K562 (cell line): ENCODE data around the gene ITPRIPL2. TPM values are rescaled to one million over a fixed set of nuclear protein-coding genes. Genes with fewer than 3 reads are reported as not detected.
A peak's percentile ranks its signal among the peaks of the same experiment; 100 is the strongest.

Experiments
- ATAC-seq: fragments of 200-7000 bp; cut with Tn5 transposase; 3 replicates; pipeline ENCODE4 v1.9.1; 2020; ENCODE audit warnings: moderate library complexity
- BruUV-seq: library from RNA; stranded (reverse); fragments of 400-500 nt; replicated peaks from 2 replicates; lab custom pipeline; 2021; lab: Mats Ljungman, UMichigan
- CTCF ChIA-PET: fragments of 300-600 bp; formaldehyde crosslinking; extraction: SDS; loops from one replicate; lab custom pipeline; 2021; ENCODE audit warnings: low intra/inter-chr PET ratio; lab: Yijun Ruan, JAX
- POLR2A ChIA-PET: fragments of 300-600, 350-650 bp; sonication (Branson Sonifier 250); formaldehyde crosslinking; extraction: SDS; loops from one replicate; lab custom pipeline; 2021; ENCODE audit warnings: antibody characterized with exemption, inconsistent platforms; lab: Yijun Ruan, JAX
- DNase-seq, 4 experiments: peaks; one replicate each; pipeline versions ENCODE4 v3.0.0 to v3.0.0-alpha.2; 2011 to 2018; ENCODE audit warnings: low spot score in 3 of 4, mixed read lengths in 3 of 4; ENCODE audit errors: extremely low read depth in 1 of 4
- FAIRE-seq: peaks from 2 replicates; lab custom pipeline; 2011; peaks lifted over from hg19 to GRCh38; lab: Jason Lieb, UNC
- H2AFZ ChIP-seq: 2 replicates; pipeline ENCODE4 v1.6.0; 2011; ENCODE audit warnings: low read depth, low read length, control low read depth, inconsistent platforms
- H3K27ac ChIP-seq: fragments of 200-600 bp; 3 replicates; pipeline ENCODE4 v1.8.0; 2011; ENCODE audit warnings: low read depth, mild to moderate bottlenecking, control low read depth, inconsistent platforms, low read length, moderate library complexity, mixed read lengths; ENCODE audit errors: extremely low read depth
- H3K27me3 ChIP-seq, 2 experiments: fragments of 300-600 bp in 1 of 2; 2 replicates in 1 of 2; 3 replicates in 1 of 2; pipeline versions ENCODE4 v1.6.0 to v1.8.0; 2011; ENCODE audit warnings: inconsistent platforms in 2 of 2, low read length in 2 of 2, mild to moderate bottlenecking in 1 of 2, mixed read lengths in 1 of 2, moderate library complexity in 1 of 2; ENCODE audit not compliant: control insufficient read depth in 2 of 2, insufficient read depth in 2 of 2
- H3K36me3 ChIP-seq: fragments of 300-600 bp; 3 replicates; pipeline ENCODE4 v1.8.0; 2011; ENCODE audit warnings: mild to moderate bottlenecking, low read length, inconsistent platforms; ENCODE audit not compliant: control insufficient read depth, insufficient read depth
- H3K4me1 ChIP-seq, 2 experiments: fragments of 200-600 bp in 1 of 2; replicated peaks in 1 of 2; 2 replicates in 1 of 2; 3 replicates in 1 of 2; pipeline versions ENCODE4 v1.5.1 to v1.8.0; 2011; ENCODE audit warnings: inconsistent platforms in 2 of 2, low read length in 2 of 2, mild to moderate bottlenecking in 1 of 2, mixed read lengths in 1 of 2, moderate library complexity in 1 of 2; ENCODE audit not compliant: control insufficient read depth in 2 of 2, insufficient read depth in 2 of 2
- H3K4me2 ChIP-seq: 2 replicates; pipeline ENCODE4 v1.6.1; 2011; ENCODE audit warnings: low read length, control low read depth, inconsistent platforms, mixed read lengths; ENCODE audit not compliant: insufficient read depth
- H3K4me3 ChIP-seq: fragments of 200-600 bp; sonication (generic), shearing (Covaris generic); 2 replicates; pipeline ENCODE4 v1.5.1; 2016; ENCODE audit warnings: control low read depth, inconsistent platforms
- H3K79me2 ChIP-seq: fragments of 200-600 bp; 3 replicates; pipeline ENCODE4 v1.8.0; 2011; ENCODE audit warnings: low read length, inconsistent platforms; ENCODE audit not compliant: control insufficient read depth, insufficient read depth
- H3K9ac ChIP-seq, 2 experiments: 2 replicates each; pipeline versions ENCODE4 v1.6.0 to v1.6.1; 2011; ENCODE audit warnings: low read depth in 2 of 2, low read length in 2 of 2, control low read depth in 1 of 2, inconsistent platforms in 1 of 2, mild to moderate bottlenecking in 1 of 2, mixed read lengths in 1 of 2; ENCODE audit not compliant: insufficient read depth in 1 of 2
- H3K9me1 ChIP-seq: one replicate; pipeline ENCODE4 v1.6.0; 2011; ENCODE audit warnings: inconsistent platforms, mild to moderate bottlenecking, low read length, moderate library complexity; ENCODE audit not compliant: control insufficient read depth, insufficient read depth
- H3K9me3 ChIP-seq: replicated peaks from 2 replicates; pipeline ENCODE4 v1.5.1; 2011; ENCODE audit warnings: low read depth, low read length, inconsistent platforms; ENCODE audit not compliant: control insufficient read depth, insufficient read depth
- H4K20me1 ChIP-seq: replicated peaks from 2 replicates; pipeline ENCODE4 v1.6.1; 2011; ENCODE audit warnings: low read length, inconsistent platforms, mixed read lengths; ENCODE audit not compliant: control insufficient read depth, insufficient read depth
- CTBP1 ChIP-seq: fragments of 450-650 bp; IDR thresholded peaks from 2 replicates; pipeline ENCODE4 v1.6.1; 2016; ENCODE audit warnings: borderline replicate concordance
- E2F6 ChIP-seq, 2 experiments: IDR thresholded peaks; 2 replicates each; pipeline ENCODE4 v1.6.1; 2011; ENCODE audit warnings: borderline replicate concordance in 1 of 2, control low read depth in 1 of 2, low read depth in 1 of 2, low read length in 1 of 2, mild to moderate bottlenecking in 1 of 2, mixed read lengths in 1 of 2, moderate library complexity in 1 of 2; ENCODE audit not compliant: insufficient read depth in 1 of 2, insufficient read length in 1 of 2, poor library complexity in 1 of 2, severe bottlenecking in 1 of 2; ENCODE audit errors: extremely low read depth in 1 of 2
- ELF2 ChIP-seq: fragments of 250-450 bp; sonication (Bioruptor Pico); IDR thresholded peaks from 2 replicates; pipeline ENCODE4 v1.5.0; 2021; ENCODE audit warnings: mild to moderate bottlenecking
- GTF2E2 ChIP-seq: fragments of 200-800 bp; sonication (Bioruptor generic); IDR thresholded peaks from 2 replicates; pipeline ENCODE4 v1.6.1; 2016; ENCODE audit warnings: missing genetic modification characterization, missing compliant biosample characterization
- HDAC8 ChIP-seq: fragments of 450-650 bp; IDR thresholded peaks from 2 replicates; pipeline ENCODE4 v1.6.1; 2016; ENCODE audit warnings: mild to moderate bottlenecking, missing genetic modification characterization, moderate library complexity, missing compliant biosample characterization
- HINFP ChIP-seq: fragments of 450-650 bp; conservative IDR thresholded peaks from 2 replicates; pipeline ENCODE4 v1.6.1; 2016; ENCODE audit warnings: missing genetic modification characterization, low read depth, mild to moderate bottlenecking, control low read depth, missing compliant biosample characterization
- IRF9 ChIP-seq: fragments of 450-650 bp; IDR thresholded peaks from 2 replicates; pipeline ENCODE4 v1.6.1; 2016; ENCODE audit warnings: missing biosample characterization, missing genetic modification characterization
- NCOR1 ChIP-seq: fragments of 450-650 bp; IDR thresholded peaks from 2 replicates; pipeline ENCODE4 v1.6.1; 2016; ENCODE audit warnings: mild to moderate bottlenecking, moderate library complexity
- PCBP1 ChIP-seq: fragments of 200-400 bp; formaldehyde crosslinking; IDR thresholded peaks from 2 replicates; pipeline ENCODE4 v1.6.1; 2018; ENCODE audit warnings: mild to moderate bottlenecking, low read depth, low read length; ENCODE audit not compliant: poor library complexity, severe bottlenecking
- PPARD ChIP-seq: fragments of 250-450 bp; sonication (Bioruptor Pico); IDR thresholded peaks from 2 replicates; pipeline ENCODE4 v1.8.0; 2022; ENCODE audit warnings: inconsistent platforms, mild to moderate bottlenecking, moderate library complexity
- TAF7 ChIP-seq: fragments of 450-650 bp; IDR thresholded peaks from 2 replicates; pipeline ENCODE4 v1.6.1; 2016; ENCODE audit warnings: missing genetic modification characterization, missing compliant biosample characterization
- ZNF174 ChIP-seq: fragments of 250-450 bp; sonication (Bioruptor Pico); IDR thresholded peaks from 2 replicates; pipeline ENCODE4 v1.4.0; 2020; ENCODE audit warnings: mild to moderate bottlenecking
- ZNF316 ChIP-seq: fragments of 450-650 bp; IDR thresholded peaks from 2 replicates; pipeline ENCODE4 v1.6.1; 2016
- WGBS: fragments of 100-300 bp; shearing (Covaris generic); methylation state at CpG from one replicate; pipeline ENCODE4 v1.1.6; 2016; ENCODE audit warnings: low coverage, mixed read lengths; ENCODE audit not compliant: insufficient coverage; ENCODE audit errors: missing lambda C conversion rate; 5-methylcytosine and 5-hydroxymethylcytosine counted together
- in situ Hi-C: fragments of 300-500 bp; cut with MboI; formaldehyde crosslinking; loops from 4 replicates; pipeline ENCODE4 v1.15.0; 2018; ENCODE audit warnings: inconsistent platforms, mixed read lengths
- intact Hi-C: fragments of 100-400 bp; cut with micrococcal nuclease; formaldehyde crosslinking; loops from 2 replicates; pipeline ENCODE4 v1.14.2; 2022
- polyA plus RNA-seq, 8 experiments: library from polyadenylated mRNA; depleted of rRNA in 4 of 8; stranded (reverse) in 5 of 8; unstranded in 3 of 8; fragments of >200 nt; fragmentation: Nextera tagmentation in 2 of 8; fragmentation: Illumina TruSeq in 1 of 8; extraction: Ambion mirVana in 2 of 8; extraction: Trizol in 1 of 8; gene quantifications; 2 replicates each; pipeline versions ENCODE4 v1.2.1 to v1.2.3, GENCODE V29; 2011 to 2014; ENCODE audit warnings: inconsistent platforms in 1 of 8, missing spikeins in 1 of 8
- total RNA-seq, 7 experiments: library from RNA; depleted of rRNA in 6 of 7; stranded (reverse); fragments of >200 nt in 6 of 7; fragmentation: Illumina TruSeq in 2 of 7; extraction: Trizol in 2 of 7; gene quantifications; 2 replicates each; pipeline versions ENCODE4 v1.2.1 to v1.2.3, GENCODE V29; 2011 to 2021; ENCODE audit warnings: low replicate concordance in 1 of 7
- TF ChIP-seq, protein P1 (sequence below): IDR thresholded peaks from 2 replicates; pipeline ENCODE4 v1.6.1; 2012; ENCODE audit warnings: low read depth, low read length, improper control_type of control experiment, borderline replicate concordance
- TF ChIP-seq, protein P2 (sequence below): sonication (generic); formaldehyde crosslinking; IDR thresholded peaks from 2 replicates; pipeline ENCODE4 v1.8.0; 2022; ENCODE audit warnings: mild to moderate bottlenecking, missing genetic modification reagents

The ITPRIPL2 gene
- total and polyA plus RNA-seq, 9 of the 15 experiments (the other 6 are each of a cell fraction or from before 2014, with no cell fraction given), result 0.04 to 2.2 (median 0.58) TPM

GRCh38 chr16:19167710-19168370, 54.1 kb downstream of the ITPRIPL2 start, which contains the start of gene SYT17:
Gene SYT17, plus strand, starts transcription at chr16:19168240. Its CDS starts 407 bp downstream, at chr16:19168647.
- ATAC-seq, result peak; percentile 97
- TF ChIP-seq HDAC8, result no peak
- TF ChIP-seq E2F6 (IDR thresholded peaks at IDR 0.05; ENCODE audit: borderline replicate concordance in 1 of 2, extremely low read depth in 1 of 2, insufficient read depth in 1 of 2, insufficient read length in 1 of 2, low read depth in 1 of 2, low read length in 1 of 2, poor library complexity in 1 of 2, severe bottlenecking in 1 of 2), result peak; percentile 17 to 64
- TF ChIP-seq PPARD (CRISPR knock-in tag), result no peak
- no peak for TF ChIP-seq HINFP (tag)
- no peak for TF ChIP-seq ZNF174 (CRISPR knock-in tag)
- TF ChIP-seq PCBP1, result no peak
- TF ChIP-seq, protein P1, sequence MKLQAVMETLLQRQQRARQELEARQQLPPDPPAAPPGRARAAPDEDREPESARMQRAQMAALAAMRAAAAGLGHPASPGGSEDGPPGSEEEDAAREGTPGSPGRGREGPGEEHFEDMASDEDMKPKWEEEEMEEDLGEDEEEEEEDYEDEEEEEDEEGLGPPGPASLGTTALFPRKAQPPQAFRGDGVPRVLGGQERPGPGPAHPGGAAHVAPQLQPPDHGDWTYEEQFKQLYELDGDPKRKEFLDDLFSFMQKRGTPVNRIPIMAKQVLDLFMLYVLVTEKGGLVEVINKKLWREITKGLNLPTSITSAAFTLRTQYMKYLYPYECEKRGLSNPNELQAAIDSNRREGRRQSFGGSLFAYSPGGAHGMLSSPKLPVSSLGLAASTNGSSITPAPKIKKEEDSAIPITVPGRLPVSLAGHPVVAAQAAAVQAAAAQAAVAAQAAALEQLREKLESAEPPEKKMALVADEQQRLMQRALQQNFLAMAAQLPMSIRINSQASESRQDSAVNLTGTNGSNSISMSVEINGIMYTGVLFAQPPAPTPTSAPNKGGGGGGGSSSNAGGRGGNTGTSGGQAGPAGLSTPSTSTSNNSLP, result no peak
- TF ChIP-seq CTBP1, result peak; percentile 48; the same call in 1 of the 2 replicates
- TF ChIP-seq ELF2, result no peak
- TF ChIP-seq IRF9, result no peak
- no peak for TF ChIP-seq NCOR1
- TF ChIP-seq GTF2E2 (tag), result no peak
- TF ChIP-seq ZNF316, result no peak
- no peak for TF ChIP-seq TAF7 (tag)
- TF ChIP-seq, protein P2, sequence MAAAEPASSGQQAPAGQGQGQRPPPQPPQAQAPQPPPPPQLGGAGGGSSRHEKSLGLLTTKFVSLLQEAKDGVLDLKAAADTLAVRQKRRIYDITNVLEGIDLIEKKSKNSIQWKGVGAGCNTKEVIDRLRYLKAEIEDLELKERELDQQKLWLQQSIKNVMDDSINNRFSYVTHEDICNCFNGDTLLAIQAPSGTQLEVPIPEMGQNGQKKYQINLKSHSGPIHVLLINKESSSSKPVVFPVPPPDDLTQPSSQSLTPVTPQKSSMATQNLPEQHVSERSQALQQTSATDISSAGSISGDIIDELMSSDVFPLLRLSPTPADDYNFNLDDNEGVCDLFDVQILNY (CRISPR knock-in tag), result no peak

More at GRCh38 chr16:19167710-19168370, 54.1 kb downstream of the ITPRIPL2 start, which contains the start of gene SYT17:
- no peaks in the 10 kb centered on the region; the same call in 1 of the 2 replicates for H3K9me3 ChIP-seq
- ChIA-PET POLR2A (no interaction called here), CTCF (interaction anchor here (1.1 kb wide), 1 partner anchor 81 kb away, joined by 7 read pairs; no protein-coding TSS in a partner anchor)
- H3K36me3 ChIP-seq, result no peaks in the 10 kb centered on the region
- no peaks in the 10 kb centered on the region for H3K79me2 ChIP-seq
- intact Hi-C loops (no loop called here), in situ Hi-C loops (no loop called here)
- 13% methylated on average over 30 of the region's 63 CpGs for WGBS
- no peak within 1 kb of the TSS for H3K4me2 ChIP-seq
- H3K27ac ChIP-seq, result no peak within 1 kb of the TSS
- H3K4me3 ChIP-seq, result no peak within 1 kb of the TSS
- H3K27me3 ChIP-seq, result peaks cover 21 to 44% of the 10 kb centered on the region in 2 experiments; a peak in 4 of 5 replicates
- no peaks in the 10 kb centered on the region; the same call in 1 of the 2 replicates for H4K20me1 ChIP-seq
- peak within 1 kb of the TSS in 1 of 2 experiments; percentile 45; a peak in 2 of 4 replicates for H3K9ac ChIP-seq
- no TSS peak for BruUV-seq
- peak; percentile 66 to 75 (median 72) for DNase-seq
- H2AFZ ChIP-seq, result no peak within 1 kb of the TSS
- no peak for FAIRE-seq
- H3K9me1 ChIP-seq, result no peaks in the 10 kb centered on the region
- peaks cover 0 to 17% of the 10 kb centered on the region in 2 experiments; a peak in 2 of 5 replicates for H3K4me1 ChIP-seq
